GM12878 (cell line): ENCODE measurements around the gene CD83. TPM values are rescaled to one million over a fixed set of nuclear protein-coding genes. Genes with fewer than 3 reads are reported as not detected.
A peak's percentile ranks its signal among the peaks of the same experiment; 100 is the strongest.

Experiments
- ATAC-seq: fragments of 200-7000 bp; cut with Tn5 transposase; 3 replicates; pipeline ENCODE4 v1.9.1; 2020; ENCODE audit warnings: mild to moderate bottlenecking, moderate library complexity
- BruUV-seq: library from RNA; stranded (reverse); fragments of 400-500 nt; replicated peaks from 2 replicates; lab custom pipeline; 2021; lab: Mats Ljungman, UMichigan
- CTCF ChIA-PET: fragments of 300-600 bp; sonication (Branson Sonifier 250); formaldehyde crosslinking; extraction: SDS; loops from one replicate; lab custom pipeline; 2021; ENCODE audit warnings: inconsistent platforms; lab: Yijun Ruan, JAX
- POLR2A ChIA-PET: fragments of 350-600 bp; formaldehyde crosslinking; extraction: SDS; loops from one replicate; lab custom pipeline; 2021; ENCODE audit warnings: inconsistent platforms; lab: Charles Lee
- RAD21 ChIA-PET: fragments of 300-600 bp; sonication (Branson Sonifier 250); formaldehyde crosslinking; loops from one replicate; lab custom pipeline; 2023; ENCODE audit warnings: antibody characterized with exemption; ENCODE audit not compliant: unreplicated experiment; lab: Charles Lee
- SMC1A ChIA-PET: fragments of 300-600 bp; sonication (Branson Sonifier 250); formaldehyde crosslinking; loops from one replicate; lab custom pipeline; 2023; ENCODE audit not compliant: unreplicated experiment, uncharacterized antibody; lab: Charles Lee
- DNase-seq: peaks from one replicate; pipeline ENCODE4 v3.0.0-alpha.2; 2011; ENCODE audit warnings: low read depth, low spot score
- FAIRE-seq: peaks from 3 replicates; lab custom pipeline; 2011; peaks lifted over from hg19 to GRCh38; lab: Jason Lieb, UNC
- H2AFZ ChIP-seq: 2 replicates; pipeline ENCODE4 v1.6.0; 2011; ENCODE audit warnings: low read depth, low read length, control low read depth; ENCODE audit not compliant: control insufficient read depth
- H3K27ac ChIP-seq: 2 replicates; pipeline ENCODE4 v1.5.1; 2011; ENCODE audit warnings: control low read depth; ENCODE audit not compliant: control insufficient read depth, insufficient read depth
- H3K27me3 ChIP-seq, 2 experiments: replicated peaks in 1 of 2; 2 replicates each; pipeline versions ENCODE4 v1.6.0 to v1.6.1; 2011; ENCODE audit warnings: low read length in 1 of 2; ENCODE audit not compliant: control insufficient read depth in 2 of 2, insufficient read depth in 2 of 2
- H3K36me3 ChIP-seq, 2 experiments: 2 replicates each; pipeline ENCODE4 v1.5.1; 2011; ENCODE audit warnings: low read length in 1 of 2; ENCODE audit not compliant: control insufficient read depth in 2 of 2, insufficient read depth in 2 of 2
- H3K4me1 ChIP-seq: 2 replicates; pipeline ENCODE4 v1.6.1; 2011; ENCODE audit warnings: mild to moderate bottlenecking, low read length, moderate library complexity, mixed read lengths; ENCODE audit not compliant: control insufficient read depth, insufficient read depth
- H3K4me2 ChIP-seq: 2 replicates; pipeline ENCODE4 v1.6.0; 2011; ENCODE audit warnings: control low read depth; ENCODE audit not compliant: control insufficient read depth, insufficient read depth
- H3K4me3 ChIP-seq: fragments of 200-600 bp; sonication (generic); 2 replicates; pipeline ENCODE4 v1.5.1; 2016
- H3K79me2 ChIP-seq: 2 replicates; pipeline ENCODE4 v1.6.0; 2011; ENCODE audit warnings: low read length; ENCODE audit not compliant: control insufficient read depth, insufficient read depth
- H3K9ac ChIP-seq: 2 replicates; pipeline ENCODE4 v1.8.0; 2011; ENCODE audit warnings: low read length, control low read depth, mixed read lengths; ENCODE audit not compliant: control insufficient read depth, insufficient read depth
- H3K9me3 ChIP-seq: replicated peaks from 3 replicates; pipeline ENCODE4 v1.5.1; 2011; ENCODE audit warnings: mild to moderate bottlenecking, low read length; ENCODE audit not compliant: control insufficient read depth, insufficient read depth
- H4K20me1 ChIP-seq: 2 replicates; pipeline ENCODE4 v1.6.0; 2011; ENCODE audit not compliant: control insufficient read depth, insufficient read depth
- ASH2L ChIP-seq: fragments of 300-600, 200-600 bp; sonication (generic); IDR thresholded peaks from 2 replicates; pipeline ENCODE4 v1.6.1; 2017; ENCODE audit warnings: low read depth, mild to moderate bottlenecking, borderline replicate concordance
- HDAC6 ChIP-seq: fragments of 200-600 bp; sonication (generic); IDR thresholded peaks from one replicate; pipeline ENCODE4 v1.8.0; 2017; ENCODE audit warnings: antibody characterized with exemption; ENCODE audit not compliant: unreplicated experiment
- NBN ChIP-seq: fragments of 450-650 bp; IDR thresholded peaks from 2 replicates; pipeline ENCODE4 v1.6.1; 2016
- PKNOX1 ChIP-seq: fragments of 450-650 bp; IDR thresholded peaks from 2 replicates; pipeline ENCODE4 v1.6.1; 2016; ENCODE audit warnings: mild to moderate bottlenecking
- POLR2A ChIP-seq: IDR thresholded peaks from 2 replicates; pipeline ENCODE4 v1.6.1; 2011; ENCODE audit warnings: low read depth, mild to moderate bottlenecking, low read length
- POLR2AphosphoS5 ChIP-seq: IDR thresholded peaks from 2 replicates; pipeline ENCODE4 v1.6.1; 2011; ENCODE audit warnings: mild to moderate bottlenecking, low read length, inconsistent platforms
- RAD51 ChIP-seq: fragments of 450-650 bp; IDR thresholded peaks from 2 replicates; pipeline ENCODE4 v1.6.1; 2016; ENCODE audit warnings: moderate library complexity, mild to moderate bottlenecking, inconsistent platforms
- SIX5 ChIP-seq: IDR thresholded peaks from 2 replicates; pipeline ENCODE4 v1.6.1; 2011; ENCODE audit warnings: mild to moderate bottlenecking, low read depth, low read length, moderate library complexity; ENCODE audit not compliant: severe bottlenecking
- TARDBP ChIP-seq: IDR thresholded peaks from 2 replicates; pipeline ENCODE4 v1.6.1; 2016; ENCODE audit warnings: borderline replicate concordance
- TBL1XR1 ChIP-seq: IDR thresholded peaks from 2 replicates; pipeline ENCODE4 v1.6.1; 2012; ENCODE audit warnings: low read depth, low read length, improper control_type of control experiment
- TCF3 ChIP-seq: IDR thresholded peaks from 2 replicates; pipeline ENCODE4 v1.6.1; 2012; ENCODE audit warnings: low read depth, mild to moderate bottlenecking, low read length, borderline replicate concordance; ENCODE audit not compliant: insufficient read depth
- TCF7 ChIP-seq: IDR thresholded peaks from 2 replicates; pipeline ENCODE4 v1.6.1; 2014; ENCODE audit warnings: antibody characterized with exemption, borderline replicate concordance
- USF2 ChIP-seq: IDR thresholded peaks from 2 replicates; pipeline ENCODE4 v1.6.1; 2011; ENCODE audit warnings: low read depth, low read length, improper control_type of control experiment, borderline replicate concordance
- WRNIP1 ChIP-seq: IDR thresholded peaks from 2 replicates; pipeline ENCODE4 v1.6.1; 2011; ENCODE audit warnings: low read depth, low read length, improper control_type of control experiment, borderline replicate concordance
- ZBTB11 ChIP-seq: fragments of 450-650 bp; formaldehyde crosslinking; IDR thresholded peaks from 2 replicates; pipeline ENCODE4 v1.5.0; 2022; ENCODE audit warnings: mild to moderate bottlenecking, missing genetic modification characterization
- WGBS: methylation state at CpG from one replicate; pipeline ENCODE4 v1.1.6; 2016; ENCODE audit warnings: low lambda C conversion rate; ENCODE audit not compliant: insufficient replicate concordance, insufficient coverage; ENCODE audit errors: missing lambda C conversion rate; 5-methylcytosine and 5-hydroxymethylcytosine counted together
- in situ Hi-C: fragments of 300-500 bp; cut with MboI; formaldehyde crosslinking; loops from 9 replicates; pipeline ENCODE4 v1.14.3; 2018; ENCODE audit warnings: mixed read lengths
- intact Hi-C: fragments of 100-400 bp; cut with micrococcal nuclease; formaldehyde crosslinking; loops from one replicate; pipeline ENCODE4 v1.14.2; 2022; ENCODE audit not compliant: unreplicated experiment
- polyA plus RNA-seq, 11 experiments: library from polyadenylated mRNA; depleted of rRNA in 4 of 11; unstranded in 6 of 11; stranded (reverse) in 5 of 11; fragments of >200 nt; fragmentation: Nextera tagmentation in 4 of 11; fragmentation: Illumina TruSeq in 1 of 11; extraction: Ambion mirVana in 4 of 11; extraction: Trizol in 1 of 11; gene quantifications; 1 replicate in 1 of 11; 2 replicates in 10 of 11; pipeline versions ENCODE4 v1.2.1 to v1.2.3, GENCODE V29; 2011 to 2016; ENCODE audit warnings: inconsistent platforms in 2 of 11, missing spikeins in 2 of 11, low read depth in 1 of 11
- total RNA-seq, 4 experiments: library from RNA; depleted of rRNA in 3 of 4; stranded (reverse); fragments of >200 nt in 3 of 4; fragmentation: Illumina TruSeq in 1 of 4; extraction: Trizol in 1 of 4; gene quantifications; 2 replicates each; pipeline versions ENCODE4 v1.2.1 to v1.2.3, GENCODE V29; 2013 to 2021

Gene CD83
- total and polyA plus RNA-seq, 10 of the 15 experiments (the other 5 are each of a cell fraction or from before 2014, with no cell fraction given) = 76.1 to 174 (median 129) TPM

- Histone ChIP-seq H3K4me2 (no peak overlapping the region), H3K27me3 (no peaks in the 10 kb centered on the region), H3K27ac (no peak overlapping the region), H2AFZ (no peak overlapping the region), H4K20me1 (no peaks in the 10 kb centered on the region), H3K4me1 (peaks cover 6% of the 10 kb centered on the region; the same call in 1 of the 2 replicates), H3K36me3 (peaks cover 22 to 29% of the 10 kb centered on the region in 2 experiments; a peak in 3 of 4 replicates), H3K9me3 (no peaks in the 10 kb centered on the region; the same call in 2 of the 3 replicates), H3K9ac (no peak overlapping the region), H3K4me3 (no peak overlapping the region), H3K79me2 (no peaks in the 10 kb centered on the region)
- BruUV-seq = TSS peak; percentile 33
- ChIA-PET POLR2A (interaction anchor here (1.5 kb wide), 1 partner anchor 11 kb away, joined by 4 read pairs; no protein-coding TSS in a partner anchor), SMC1A (interaction anchor here (1.0 to 2.1 kb wide), 3 partner anchors 26 to 228 kb away, joined by 4 to 8 read pairs (median 4); no protein-coding TSS in a partner anchor), RAD21 (interaction anchor here (0.7 kb wide), 1 partner anchor 90 kb away, joined by 3 read pairs; no protein-coding TSS in a partner anchor), CTCF (interaction anchor here (0.6 to 15.4 kb wide), 6 partner anchors 7 to 372 kb away, joined by 3 to 204 read pairs (median 6); no protein-coding TSS in a partner anchor)
- FAIRE-seq = no peak
- intact Hi-C loops (no loop called here), in situ Hi-C loops (no loop called here)
- no peak for DNase-seq
- 0 out of 2 replicates have a peak, but pooled peaks have one; percentile 22 for TF ChIP-seq POLR2A
- no peak for TF ChIP-seq RAD51
- no peak for TF ChIP-seq USF2
- no peak for TF ChIP-seq SIX5
- TF ChIP-seq POLR2AphosphoS5 = 0 out of 2 replicates have a peak, but pooled peaks have one; percentile 49
- no peak for TF ChIP-seq TCF3
- no peak for TF ChIP-seq TCF7
- no peak for TF ChIP-seq ZBTB11 (CRISPR knock-in tag)
- no peak for TF ChIP-seq TARDBP
- no peak for TF ChIP-seq NBN
- TF ChIP-seq WRNIP1 = no peak
- no peak for TF ChIP-seq PKNOX1
- TF ChIP-seq ASH2L = no peak
- no peak for TF ChIP-seq HDAC6
- no peak for TF ChIP-seq TBL1XR1
- no peak for ATAC-seq
- 86% methylated on average over 9 of the region's 9 CpGs for WGBS
Observed at GRCh38 chr6:14135893-14136539, 18.4 kb downstream of the CD83 start.
